Gastrocnemius medialis (tissue), 4 donors: Measurements from ENCODE around the gene SYCE1.

Experiments used
- POLR2A ChIP-seq, 2 donors: fragments of 450-650 bp; IDR thresholded peaks; one replicate each; pipeline ENCODE4 v1.6.1; 2017; ENCODE audit warnings: antibody characterized with exemption in 2 of 2, mild to moderate bottlenecking in 2 of 2, moderate library complexity in 2 of 2
- TF ChIP-seq, protein P1 (sequence below), 5 experiments: fragments of 450-650 bp in 3 of 5; fragments of 200-600 bp in 2 of 5; sonication (generic) in 2 of 5; IDR thresholded peaks in 4 of 5; conservative IDR thresholded peaks in 1 of 5; 1 replicate in 4 of 5; 2 replicates in 1 of 5; pipeline ENCODE4 v1.5.1; 2016 to 2019; ENCODE audit warnings: antibody characterized with exemption in 5 of 5, mild to moderate bottlenecking in 3 of 5, moderate library complexity in 3 of 5

DNA sequence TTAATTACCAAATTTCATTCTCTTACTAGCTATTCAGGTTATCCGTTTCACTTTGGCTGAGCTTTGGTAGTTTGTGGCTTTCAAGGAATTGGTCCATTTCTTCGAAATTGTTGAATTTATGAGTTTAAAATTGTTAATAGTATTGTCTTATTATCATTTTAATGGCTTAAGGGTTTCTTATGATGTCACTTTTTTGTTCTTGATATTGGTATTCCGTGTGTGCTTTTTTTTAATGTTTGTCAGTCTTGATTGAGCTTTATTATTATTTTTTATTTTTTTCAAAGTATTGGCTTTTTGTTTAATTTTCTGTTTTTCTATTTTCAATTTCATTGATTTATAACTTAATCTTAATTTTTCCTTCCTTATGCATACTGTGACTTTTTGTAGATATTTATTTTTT, 35.3 kb upstream of the SYCE1 start:
- TF ChIP-seq, protein P1, sequence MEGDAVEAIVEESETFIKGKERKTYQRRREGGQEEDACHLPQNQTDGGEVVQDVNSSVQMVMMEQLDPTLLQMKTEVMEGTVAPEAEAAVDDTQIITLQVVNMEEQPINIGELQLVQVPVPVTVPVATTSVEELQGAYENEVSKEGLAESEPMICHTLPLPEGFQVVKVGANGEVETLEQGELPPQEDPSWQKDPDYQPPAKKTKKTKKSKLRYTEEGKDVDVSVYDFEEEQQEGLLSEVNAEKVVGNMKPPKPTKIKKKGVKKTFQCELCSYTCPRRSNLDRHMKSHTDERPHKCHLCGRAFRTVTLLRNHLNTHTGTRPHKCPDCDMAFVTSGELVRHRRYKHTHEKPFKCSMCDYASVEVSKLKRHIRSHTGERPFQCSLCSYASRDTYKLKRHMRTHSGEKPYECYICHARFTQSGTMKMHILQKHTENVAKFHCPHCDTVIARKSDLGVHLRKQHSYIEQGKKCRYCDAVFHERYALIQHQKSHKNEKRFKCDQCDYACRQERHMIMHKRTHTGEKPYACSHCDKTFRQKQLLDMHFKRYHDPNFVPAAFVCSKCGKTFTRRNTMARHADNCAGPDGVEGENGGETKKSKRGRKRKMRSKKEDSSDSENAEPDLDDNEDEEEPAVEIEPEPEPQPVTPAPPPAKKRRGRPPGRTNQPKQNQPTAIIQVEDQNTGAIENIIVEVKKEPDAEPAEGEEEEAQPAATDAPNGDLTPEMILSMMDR (IDR thresholded peaks at IDR 0.05 in 4 of 5, conservative IDR thresholded peaks at IDR 0.05 in 1 of 5) = no peak
- no peak for TF ChIP-seq POLR2A (IDR thresholded peaks at IDR 0.05)
